Stimulated activated CD8-positive, alpha-beta memory T cell treated with anti-CD3 and anti-CD28 coated beads, Interleukin-7, amount 100 ng/mL, for 48 hours (primary cell): ENCODE data around the gene LARP4.
"Not testable (repeated sequence)": the region's sequence is repeated elsewhere in the genome, so short reads cannot be mapped to it uniquely, and the experiment has no call there.

Experiments used
- DNase-seq, 2 donors: peaks; one replicate each; pipeline ENCODE4 v3.0.0-alpha.2; 2020; ENCODE audit warnings: low read depth in 1 of 2; ENCODE audit errors: extremely low read depth in 1 of 2

LARP4 gene

GRCh38 chr12:50521781-50522180 lies 121.1 kb downstream of the LARP4 start:
- DNase-seq, result not testable (repeated sequence)

GRCh38 chr12:50523772-50524171 lies 123.1 kb downstream of the LARP4 start:
- DNase-seq, result no peak

GRCh38 chr12:50524621-50525020 lies 123.9 kb downstream of the LARP4 start:
- no peak for DNase-seq

GRCh38 chr12:50525422-50525821 lies 124.7 kb downstream of the LARP4 start:
- DNase-seq, result no peak

- DNase-seq, result no peak
These were observed 126.7 kb downstream of the LARP4 start for GRCh38 chr12:50527359-50527726.

GRCh38 chr12:50528800-50529199 lies 128.1 kb downstream of the LARP4 start:
- DNase-seq, result no peak

GRCh38 chr12:50529345-50529744 lies 128.7 kb downstream of the LARP4 start:
- DNase-seq, result no peak
